Stimulated activated naive CD8-positive, alpha-beta T cell treated with anti-CD3 and anti-CD28 coated beads, Interleukin-15, Interleukin-2, amounts not matched to agents 100 ng/mL and 50 ng/mL, for 24 hours (primary cell): Measurements from ENCODE around the gene ERMP1.
A peak's percentile ranks its signal among the peaks of the same experiment; 100 is the strongest.

ENCODE experiments used
- H3K27ac Mint-ChIP-seq: one replicate; pipeline ENCODE4 v1.8.0; 2021; ENCODE audit warnings: mild to moderate bottlenecking, mixed read lengths
- H3K27me3 Mint-ChIP-seq: one replicate; pipeline ENCODE4 v1.8.0; 2021; ENCODE audit warnings: mixed read lengths
- H3K36me3 Mint-ChIP-seq: one replicate; pipeline ENCODE4 v1.8.0; 2021; ENCODE audit warnings: low read depth, mixed read lengths
- H3K4me1 Mint-ChIP-seq: one replicate; pipeline ENCODE4 v1.8.0; 2021; ENCODE audit warnings: low read depth, mixed read lengths
- H3K4me3 Mint-ChIP-seq: one replicate; pipeline ENCODE4 v1.8.0; 2021; ENCODE audit warnings: mild to moderate bottlenecking, mixed read lengths
- H3K9me3 Mint-ChIP-seq: one replicate; pipeline ENCODE4 v1.8.0; 2021; ENCODE audit warnings: mixed read lengths

The ERMP1 gene

DNA sequence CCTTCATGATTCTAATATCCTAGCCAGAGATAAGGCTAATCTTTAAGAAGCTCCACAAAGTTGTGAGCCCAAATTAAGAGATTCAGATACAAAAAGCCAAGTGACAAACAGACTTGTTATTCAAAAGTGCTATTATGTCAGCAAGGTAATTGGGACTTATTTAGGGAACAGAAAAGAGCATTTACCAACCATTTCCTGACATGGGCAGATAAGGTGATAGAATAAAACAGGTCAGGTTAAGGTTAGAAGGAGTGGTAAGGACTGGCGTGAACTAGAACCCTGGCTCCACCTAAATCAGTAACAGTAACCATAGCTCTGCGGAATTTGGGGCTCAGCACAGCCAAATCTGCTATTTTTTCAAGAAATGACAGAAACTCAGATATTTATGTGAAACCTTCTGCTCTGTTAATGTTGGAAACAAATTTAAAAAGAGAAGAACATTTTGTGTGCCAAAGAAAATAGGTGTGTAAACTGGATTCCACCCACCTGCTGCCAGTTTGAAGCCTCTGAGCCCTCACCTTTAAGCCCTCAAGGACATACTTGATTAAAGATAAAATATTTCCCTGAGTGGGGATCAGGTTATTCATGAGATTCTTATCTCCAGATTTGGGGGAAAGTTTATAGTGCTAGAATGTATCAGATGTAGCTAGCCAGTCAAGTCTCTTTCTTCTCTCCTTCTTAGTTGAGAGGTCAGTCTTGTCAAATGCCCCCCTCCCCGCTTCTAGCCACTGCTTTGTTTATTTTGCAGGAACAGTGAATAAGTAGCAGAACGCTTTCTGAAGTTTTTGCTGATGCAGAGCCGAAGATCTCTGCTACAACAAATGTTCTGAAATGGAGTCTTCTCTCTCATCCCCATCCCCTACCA lies 10.2 kb upstream of the ERMP1 start:
- peak overlapping the region; percentile 89 for H3K27ac Mint-ChIP-seq
- no peaks in the 10 kb centered on the region for H3K36me3 Mint-ChIP-seq
- H3K4me3 Mint-ChIP-seq: peak overlapping the region; percentile 63
- no peaks in the 10 kb centered on the region for H3K9me3 Mint-ChIP-seq
- H3K4me1 Mint-ChIP-seq: peaks cover 72% of the 10 kb centered on the region
- H3K27me3 Mint-ChIP-seq: peaks cover 10% of the 10 kb centered on the region

DNA sequence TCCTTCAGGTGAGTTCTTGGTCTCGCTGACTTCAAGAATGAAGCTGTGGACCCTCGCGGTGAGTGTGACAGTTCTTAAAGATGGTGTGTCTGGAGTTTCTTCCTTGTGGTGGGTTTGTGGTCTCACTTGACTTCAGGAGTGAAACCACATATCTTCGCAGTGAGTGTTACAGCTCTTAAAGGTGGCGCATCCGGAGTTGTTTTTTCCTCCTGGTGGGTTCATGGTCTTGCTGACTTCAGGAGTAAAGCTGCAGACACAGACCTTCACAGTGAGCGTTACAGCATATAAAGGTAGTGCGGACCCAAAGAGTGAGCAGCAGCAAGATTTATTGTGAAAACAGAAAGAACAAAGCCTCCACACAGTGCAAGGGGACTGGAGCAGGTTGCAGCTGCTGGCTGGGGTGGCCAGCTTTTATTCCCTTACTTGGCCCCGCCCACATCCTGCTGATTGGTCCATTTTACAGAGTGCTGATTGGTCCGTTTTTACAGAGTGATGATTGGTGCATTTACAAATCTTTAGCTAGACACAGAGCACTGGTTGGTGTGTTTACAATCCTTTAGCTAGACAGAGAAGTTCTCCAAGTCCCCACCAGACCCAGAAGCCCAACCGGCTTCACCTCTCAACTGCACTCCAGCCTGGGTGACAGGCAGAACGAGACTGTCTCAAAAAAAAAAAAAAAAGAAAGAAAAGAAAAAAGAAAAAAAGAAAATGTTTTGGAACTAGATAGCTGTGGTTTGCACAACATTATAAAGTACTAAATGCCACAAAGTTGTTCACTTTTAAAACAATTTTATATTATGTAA lies 9.1 kb upstream of the ERMP1 start:
- no peaks in the 10 kb centered on the region for H3K9me3 Mint-ChIP-seq
- H3K4me1 Mint-ChIP-seq: peaks cover 72% of the 10 kb centered on the region
- peak overlapping the region; percentile 66 for H3K27ac Mint-ChIP-seq
- H3K36me3 Mint-ChIP-seq: no peaks in the 10 kb centered on the region
- H3K27me3 Mint-ChIP-seq: peaks cover 10% of the 10 kb centered on the region
- H3K4me3 Mint-ChIP-seq: peak overlapping the region; percentile 67

DNA sequence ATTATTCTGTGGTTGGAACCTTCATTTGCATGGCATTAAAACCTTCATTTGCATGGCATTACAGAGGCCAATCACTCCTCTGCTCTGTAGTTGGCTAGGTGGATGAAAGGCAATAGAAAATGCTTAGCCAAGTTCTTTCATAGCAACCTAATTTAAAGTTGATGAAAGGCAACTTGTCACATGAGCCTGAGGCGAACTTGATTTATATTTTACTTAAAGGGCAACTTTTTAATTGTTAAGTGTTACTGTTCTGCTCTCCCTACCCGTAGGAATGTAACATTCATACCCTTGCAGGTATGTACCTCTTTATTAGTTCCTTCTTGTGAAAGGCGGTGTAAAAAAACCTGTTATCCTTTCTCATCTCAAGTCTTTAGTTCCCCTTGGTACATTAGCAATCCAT lies 7.9 kb upstream of the ERMP1 start:
- peaks cover 13% of the 10 kb centered on the region for H3K27me3 Mint-ChIP-seq
- no peak overlapping the region for H3K4me3 Mint-ChIP-seq
- no peak overlapping the region for H3K27ac Mint-ChIP-seq
- no peaks in the 10 kb centered on the region for H3K9me3 Mint-ChIP-seq
- H3K36me3 Mint-ChIP-seq: no peaks in the 10 kb centered on the region
- H3K4me1 Mint-ChIP-seq: peaks cover 70% of the 10 kb centered on the region

GRCh38 chr9:5839572-5839902 lies 6.6 kb upstream of the ERMP1 start:
- Mint-ChIP-seq H3K27me3 (peaks cover 13% of the 10 kb centered on the region), H3K27ac (no peak overlapping the region), H3K36me3 (no peaks in the 10 kb centered on the region), H3K9me3 (no peaks in the 10 kb centered on the region), H3K4me1 (peaks cover 68% of the 10 kb centered on the region), H3K4me3 (no peak overlapping the region)

GRCh38 chr9:5838884-5839571 lies 6.1 kb upstream of the ERMP1 start:
- Mint-ChIP-seq H3K36me3 (no peaks in the 10 kb centered on the region), H3K27me3 (peaks cover 13% of the 10 kb centered on the region), H3K4me3 (no peak overlapping the region), H3K9me3 (no peaks in the 10 kb centered on the region), H3K27ac (no peak overlapping the region), H3K4me1 (peaks cover 66% of the 10 kb centered on the region)

GRCh38 chr9:5835808-5836207 lies 2.9 kb upstream of the ERMP1 start:
- Mint-ChIP-seq H3K36me3 (no peaks in the 10 kb centered on the region), H3K27ac (peak overlapping the region; percentile 61), H3K4me1 (peaks cover 60% of the 10 kb centered on the region), H3K9me3 (no peaks in the 10 kb centered on the region), H3K27me3 (peaks cover 3% of the 10 kb centered on the region), H3K4me3 (no peak overlapping the region)

DNA sequence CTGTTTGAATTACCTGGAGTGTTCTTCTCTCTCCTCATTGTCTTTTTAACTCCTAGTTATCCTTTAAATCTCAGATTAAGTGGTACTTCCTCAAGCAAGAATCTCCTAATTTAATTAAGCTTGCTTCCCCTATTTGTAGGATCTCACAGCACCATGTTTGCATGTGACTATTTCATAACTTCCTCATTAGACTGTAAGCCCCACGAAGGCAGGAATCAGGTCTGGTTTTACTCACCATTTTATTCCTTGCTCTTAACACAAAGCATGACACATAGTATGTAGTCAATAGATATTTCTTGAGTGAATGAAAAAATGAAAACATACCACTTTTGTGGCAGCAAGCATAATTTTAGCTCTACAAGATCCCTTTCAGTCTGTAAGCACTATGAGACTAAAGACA lies 1.3 kb upstream of the ERMP1 start:
- H3K9me3 Mint-ChIP-seq: no peaks in the 10 kb centered on the region
- H3K4me1 Mint-ChIP-seq: peaks cover 52% of the 10 kb centered on the region
- no peak overlapping the region for H3K4me3 Mint-ChIP-seq
- no peaks in the 10 kb centered on the region for H3K36me3 Mint-ChIP-seq
- no peak overlapping the region for H3K27ac Mint-ChIP-seq
- H3K27me3 Mint-ChIP-seq: peaks cover 2% of the 10 kb centered on the region

DNA sequence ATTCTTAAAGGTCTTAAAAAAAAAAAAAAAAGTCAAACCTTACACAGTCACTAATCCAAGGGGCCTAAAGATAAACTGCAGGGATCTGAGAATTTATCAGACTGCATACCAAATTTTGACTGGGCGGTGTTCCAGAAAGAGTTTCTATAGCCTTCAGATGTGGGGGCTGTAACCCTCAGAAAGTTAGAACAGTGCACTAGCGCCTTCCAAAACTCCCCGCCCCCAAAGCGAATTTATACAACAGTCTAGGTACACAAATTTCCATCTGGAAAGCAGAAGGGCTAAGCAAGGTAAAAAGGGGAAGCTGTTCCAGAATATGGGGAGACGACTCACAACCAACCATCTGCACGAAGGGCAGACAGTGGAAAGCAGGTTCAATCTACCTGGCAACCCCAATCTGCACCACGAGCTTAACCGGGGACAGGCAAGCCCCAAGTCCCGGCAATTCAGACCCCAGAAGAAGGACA lies 813 bp downstream of the ERMP1 start:
- Mint-ChIP-seq H3K36me3 (no peaks in the 10 kb centered on the region), H3K27me3 (peaks cover 2% of the 10 kb centered on the region), H3K4me3 (peak overlapping the region; percentile 88), H3K27ac (peak overlapping the region; percentile 65), H3K9me3 (no peaks in the 10 kb centered on the region), H3K4me1 (peaks cover 57% of the 10 kb centered on the region)

GRCh38 chr9:5825895-5826622 lies 6.9 kb downstream of the ERMP1 start:
- Mint-ChIP-seq H3K4me3 (no peak overlapping the region), H3K36me3 (peaks cover 12% of the 10 kb centered on the region), H3K9me3 (no peaks in the 10 kb centered on the region), H3K27ac (no peak overlapping the region), H3K4me1 (peaks cover 19% of the 10 kb centered on the region), H3K27me3 (no peaks in the 10 kb centered on the region)

DNA sequence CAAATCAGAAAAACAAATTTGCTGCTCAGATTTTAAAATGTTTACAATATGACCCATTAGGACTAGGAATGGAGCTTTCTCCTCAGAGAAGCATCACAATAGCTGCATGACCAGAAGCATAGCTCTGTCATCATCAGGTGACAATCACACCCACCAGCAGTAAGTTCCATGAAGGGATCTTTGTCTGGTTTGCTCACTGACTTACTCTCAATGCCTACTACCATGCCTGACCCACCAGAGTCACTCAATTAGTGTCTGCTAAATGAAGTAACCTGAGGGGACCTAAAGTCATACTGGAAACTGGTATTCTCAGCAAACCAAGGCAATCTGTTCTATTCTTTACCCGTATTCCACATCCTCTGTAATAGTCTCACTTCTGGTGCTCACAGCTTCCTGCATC lies 7.7 kb downstream of the ERMP1 start:
- H3K9me3 Mint-ChIP-seq: no peaks in the 10 kb centered on the region
- H3K4me3 Mint-ChIP-seq: no peak overlapping the region
- H3K27me3 Mint-ChIP-seq: no peaks in the 10 kb centered on the region
- H3K27ac Mint-ChIP-seq: no peak overlapping the region
- H3K4me1 Mint-ChIP-seq: peaks cover 13% of the 10 kb centered on the region
- H3K36me3 Mint-ChIP-seq: peaks cover 12% of the 10 kb centered on the region

DNA sequence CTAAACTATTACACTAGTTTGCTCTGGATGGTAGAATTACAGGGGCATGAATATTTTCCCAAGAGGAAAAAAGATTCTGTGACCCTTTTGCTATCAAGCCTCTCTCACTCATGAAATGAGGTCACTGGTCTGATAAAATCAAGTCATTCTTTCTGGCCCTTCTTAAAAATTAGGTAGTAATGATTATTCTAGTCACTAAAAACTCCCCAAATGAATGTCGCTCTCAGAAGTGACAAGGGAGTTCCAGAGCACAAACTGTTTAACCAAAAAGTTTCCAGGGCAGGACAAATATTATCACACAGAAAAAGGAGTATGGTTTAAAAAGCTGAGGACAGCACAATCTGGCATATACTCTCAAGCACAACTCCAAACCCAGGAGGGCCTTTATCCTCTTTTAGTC lies 12.5 kb downstream of the ERMP1 start:
- Mint-ChIP-seq H3K27me3 (no peaks in the 10 kb centered on the region), H3K4me3 (no peak overlapping the region), H3K36me3 (peaks cover 36% of the 10 kb centered on the region), H3K27ac (no peak overlapping the region), H3K4me1 (peaks cover 5% of the 10 kb centered on the region), H3K9me3 (no peaks in the 10 kb centered on the region)

DNA sequence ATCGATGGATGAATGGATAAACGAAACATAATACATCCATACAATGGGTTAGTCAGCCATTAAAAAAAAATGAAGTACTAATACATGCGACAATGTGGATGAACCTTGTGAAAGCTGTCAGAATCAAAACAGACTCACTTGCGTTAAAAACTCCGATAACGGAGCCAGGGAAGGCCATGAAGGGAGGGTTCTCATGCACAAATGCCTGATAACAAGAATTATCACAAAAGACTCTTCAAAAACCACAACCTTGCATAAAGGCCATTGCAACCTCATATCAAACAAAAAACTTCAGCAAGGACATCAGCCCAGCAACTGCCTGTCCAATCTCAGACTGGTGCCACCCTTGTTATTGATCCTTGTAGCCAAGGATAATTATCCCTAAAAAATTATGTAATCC lies 13.7 kb downstream of the ERMP1 start:
- Mint-ChIP-seq H3K4me1 (peaks cover 5% of the 10 kb centered on the region), H3K9me3 (no peaks in the 10 kb centered on the region), H3K4me3 (no peak overlapping the region), H3K27ac (no peak overlapping the region), H3K36me3 (peaks cover 31% of the 10 kb centered on the region), H3K27me3 (no peaks in the 10 kb centered on the region)

GRCh38 chr9:5818424-5819142 lies 14.3 kb downstream of the ERMP1 start:
- peaks cover 5% of the 10 kb centered on the region for H3K4me1 Mint-ChIP-seq
- H3K4me3 Mint-ChIP-seq: no peak overlapping the region
- H3K27me3 Mint-ChIP-seq: no peaks in the 10 kb centered on the region
- H3K36me3 Mint-ChIP-seq: peaks cover 35% of the 10 kb centered on the region
- no peak overlapping the region for H3K27ac Mint-ChIP-seq
- no peaks in the 10 kb centered on the region for H3K9me3 Mint-ChIP-seq

DNA sequence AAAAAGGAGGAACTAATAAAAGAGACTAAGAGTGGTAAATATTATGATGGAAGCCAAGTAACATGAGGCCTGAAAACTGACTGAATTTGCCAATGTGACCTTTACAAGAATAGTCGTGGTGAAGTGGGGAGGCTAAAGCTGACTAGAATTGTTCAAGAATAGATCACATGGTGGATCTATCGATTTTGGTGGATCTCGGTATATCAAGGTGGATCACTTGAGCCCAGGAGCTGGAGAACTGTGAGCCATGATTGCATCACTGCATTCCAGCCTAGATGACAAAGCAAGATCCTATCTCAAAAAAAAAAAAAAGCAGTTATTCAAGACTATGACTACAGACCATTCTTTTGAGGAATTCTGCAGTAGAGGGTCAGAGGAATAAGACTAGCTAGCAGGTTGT lies 15.1 kb downstream of the ERMP1 start:
- H3K9me3 Mint-ChIP-seq: no peaks in the 10 kb centered on the region
- H3K27ac Mint-ChIP-seq: no peak overlapping the region
- no peak overlapping the region for H3K4me3 Mint-ChIP-seq
- H3K27me3 Mint-ChIP-seq: no peaks in the 10 kb centered on the region
- peaks cover 35% of the 10 kb centered on the region for H3K36me3 Mint-ChIP-seq
- peaks cover 5% of the 10 kb centered on the region for H3K4me1 Mint-ChIP-seq
